Duodenal mucosa (tissue), 2 donors: ENCODE measurements around the gene RUFY3.
"Not testable (repeated sequence)": the region's sequence is repeated elsewhere in the genome, so short reads cannot be mapped to it uniquely, and the experiment has no call there.

Source experiments
- H3K27ac ChIP-seq: one replicate; pipeline ENCODE4 v1.7.0; 2013; ENCODE audit warnings: low read depth, low read length
- H3K27me3 ChIP-seq, 2 donors: one replicate each; pipeline ENCODE4 v1.7.0; 2013; ENCODE audit warnings: low read length in 2 of 2, control low read depth in 1 of 2; ENCODE audit not compliant: insufficient read depth in 2 of 2, control insufficient read depth in 1 of 2
- H3K36me3 ChIP-seq, 2 donors: one replicate each; pipeline ENCODE4 v1.7.0; 2013; ENCODE audit warnings: low read length in 2 of 2, control low read depth in 1 of 2; ENCODE audit not compliant: insufficient read depth in 2 of 2, control insufficient read depth in 1 of 2
- H3K4me1 ChIP-seq, 2 donors: one replicate each; pipeline ENCODE4 v1.7.0; 2013; ENCODE audit warnings: low read length in 2 of 2, control low read depth in 1 of 2; ENCODE audit not compliant: insufficient read depth in 2 of 2, control insufficient read depth in 1 of 2
- H3K4me3 ChIP-seq, 2 donors: one replicate each; pipeline ENCODE4 v1.7.0; 2013; ENCODE audit warnings: low read length in 2 of 2, low read depth in 1 of 2
- H3K9ac ChIP-seq, 2 donors: one replicate each; pipeline ENCODE4 v1.7.0; 2013; ENCODE audit warnings: low read length in 2 of 2, low read depth in 1 of 2
- H3K9me3 ChIP-seq, 2 donors: one replicate each; pipeline ENCODE4 v1.7.0; 2013; ENCODE audit warnings: low read length in 2 of 2, control low read depth in 1 of 2; ENCODE audit not compliant: control insufficient read depth in 1 of 2

Gene RUFY3

DNA sequence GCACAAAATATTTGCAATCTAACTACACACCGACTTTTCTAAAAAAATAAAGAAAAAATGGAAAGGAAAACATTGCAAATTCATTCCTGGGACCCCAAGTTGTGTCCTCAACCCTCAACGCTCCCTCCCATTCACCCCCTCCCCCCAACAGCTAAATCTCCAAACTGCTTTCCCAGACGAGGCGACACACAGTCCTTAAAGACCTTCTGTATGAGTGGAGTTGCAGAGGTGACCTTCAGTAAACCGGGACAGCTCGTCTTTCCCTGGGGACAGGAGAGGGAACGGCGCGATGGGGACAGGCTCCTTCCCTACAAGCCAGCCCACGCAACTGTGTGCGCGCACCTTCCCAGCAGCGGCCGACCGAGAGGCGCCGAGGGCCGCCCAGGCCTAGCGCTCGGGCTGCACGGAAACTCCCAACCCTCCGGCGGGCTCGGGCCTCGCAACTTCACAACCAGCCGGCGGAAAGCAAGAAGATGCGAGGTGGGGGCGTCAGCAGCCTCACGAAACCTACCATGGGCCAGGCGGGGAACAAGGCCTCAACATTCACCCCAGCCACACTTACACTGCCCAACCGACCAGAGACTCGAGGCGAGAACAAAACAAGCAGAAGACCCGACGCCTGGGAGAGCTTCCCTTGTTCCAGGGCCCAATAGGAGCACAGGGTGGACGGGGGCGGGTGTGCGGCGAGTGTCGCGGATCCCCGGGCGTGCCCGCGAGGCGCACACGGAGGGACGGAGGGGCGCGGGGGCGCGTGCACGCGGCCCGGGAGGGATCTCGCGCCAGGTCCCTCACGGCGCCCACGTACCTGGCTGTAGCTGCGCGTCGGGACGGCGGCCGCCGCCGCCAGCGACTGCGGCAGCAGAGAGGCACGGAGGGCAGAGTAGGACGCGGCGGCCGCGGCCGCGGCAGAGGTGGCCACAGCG is 117.2 kb downstream of the RUFY3 start:
- Histone ChIP-seq H3K4me3 (peak overlapping the region; percentile 90 to 92), H3K27me3 (no peaks in the 10 kb centered on the region), H3K9me3 (no peaks in the 10 kb centered on the region), H3K4me1 (peaks cover 9 to 11% of the 10 kb centered on the region in 2 donors), H3K9ac (peak overlapping the region; percentile 87 to 96), H3K36me3 (peaks cover 0 to 16% of the 10 kb centered on the region in 2 donors), H3K27ac (peak overlapping the region; percentile 85)

DNA sequence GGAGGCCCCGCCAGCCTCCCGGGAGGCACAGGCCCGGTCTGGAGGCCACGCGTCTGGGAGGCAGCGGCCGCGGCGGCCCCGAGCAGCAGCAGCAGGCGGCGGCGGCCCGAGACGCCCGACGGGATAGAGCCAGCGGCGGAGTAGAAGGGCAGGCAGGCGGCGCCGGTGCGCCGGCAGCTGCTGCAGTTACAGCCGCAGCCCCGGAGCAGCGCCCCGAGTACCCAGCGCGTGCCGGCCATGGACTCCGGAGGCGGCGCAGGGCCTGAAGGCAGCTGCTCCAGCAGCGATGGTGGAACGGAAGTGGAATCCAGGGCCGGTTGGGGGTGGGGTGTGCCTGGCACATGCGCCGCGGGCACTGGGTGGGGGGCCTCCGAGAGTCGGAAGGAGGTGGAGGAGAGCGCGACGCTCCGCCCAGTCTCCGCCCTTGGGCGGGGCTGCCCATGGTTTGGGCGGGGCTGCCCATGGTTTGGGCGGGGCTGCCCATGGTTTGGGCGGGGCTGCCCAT is 117.9 kb downstream of the RUFY3 start, which contains the start of gene GRSF1:
Gene GRSF1, minus strand, starts transcription at position 302 of the 505 bp plus-strand sequence. Its CDS starts 63 bp downstream, at position 239.
- Histone ChIP-seq H3K27me3 (no peaks in the 10 kb centered on the region), H3K4me1 (peaks cover 9 to 11% of the 10 kb centered on the region in 2 donors), H3K9me3 (no peaks in the 10 kb centered on the region), H3K36me3 (peaks cover 0 to 11% of the 10 kb centered on the region in 2 donors), H3K27ac (peak within 1 kb of the TSS; percentile 85), H3K9ac (peak within 1 kb of the TSS; percentile 87 to 96), H3K4me3 (peak within 1 kb of the TSS; percentile 90 to 92)

DNA sequence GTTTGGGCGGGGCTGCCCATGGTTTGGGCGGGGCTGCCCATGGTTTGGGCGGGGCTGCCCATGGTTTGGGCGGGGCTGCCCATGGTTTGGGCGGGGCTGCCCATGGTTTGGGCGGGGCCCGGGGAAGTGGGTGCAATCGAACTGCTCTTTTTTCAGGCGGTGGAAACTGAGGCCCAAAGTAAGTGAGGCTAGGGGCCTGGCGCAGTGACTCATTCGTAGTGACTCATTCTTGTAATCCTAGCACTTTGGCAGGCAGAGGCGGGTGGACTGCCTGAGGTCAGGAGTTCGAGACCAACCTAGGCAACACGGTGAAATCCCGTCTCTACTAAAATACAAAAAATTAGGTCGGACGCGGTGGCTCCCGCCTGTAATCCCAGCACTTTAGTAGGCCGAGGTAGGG is 118.4 kb downstream of the RUFY3 start:
- peak overlapping the region; percentile 1 for H3K27ac ChIP-seq
- H3K36me3 ChIP-seq, H3K9ac ChIP-seq, H3K9me3 ChIP-seq, H3K27me3 ChIP-seq: not testable (repeated sequence)
- H3K4me3 ChIP-seq, result peak overlapping the region in 1 of 2 donors; percentile 40
- H3K4me1 ChIP-seq, result peaks cover 9 to 11% of the 10 kb centered on the region in 2 donors

DNA sequence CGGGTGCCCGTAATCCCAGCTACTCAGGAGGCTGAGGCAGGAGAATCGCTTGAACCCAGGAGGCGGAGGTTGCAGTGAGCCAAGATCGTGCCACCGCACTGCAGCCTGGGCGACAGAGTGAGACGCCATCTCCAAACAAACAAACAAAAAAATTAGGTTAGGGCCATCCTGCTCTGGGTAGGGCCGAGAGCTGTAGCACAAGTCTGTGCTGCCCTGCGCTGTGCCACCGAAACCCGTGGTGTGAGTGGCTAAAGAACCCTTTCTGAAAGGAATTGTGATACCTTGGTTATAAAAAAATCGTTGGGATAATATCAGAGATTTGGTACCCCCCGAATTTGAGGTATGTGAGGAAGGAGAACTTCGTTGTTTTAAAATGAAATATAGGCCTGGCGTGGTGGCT is 118.9 kb downstream of the RUFY3 start:
- H3K36me3 ChIP-seq, H3K9ac ChIP-seq, H3K9me3 ChIP-seq, H3K27me3 ChIP-seq, H3K27ac ChIP-seq, H3K4me3 ChIP-seq: not testable (repeated sequence)
- peaks cover 9 to 11% of the 10 kb centered on the region in 2 donors for H3K4me1 ChIP-seq

DNA sequence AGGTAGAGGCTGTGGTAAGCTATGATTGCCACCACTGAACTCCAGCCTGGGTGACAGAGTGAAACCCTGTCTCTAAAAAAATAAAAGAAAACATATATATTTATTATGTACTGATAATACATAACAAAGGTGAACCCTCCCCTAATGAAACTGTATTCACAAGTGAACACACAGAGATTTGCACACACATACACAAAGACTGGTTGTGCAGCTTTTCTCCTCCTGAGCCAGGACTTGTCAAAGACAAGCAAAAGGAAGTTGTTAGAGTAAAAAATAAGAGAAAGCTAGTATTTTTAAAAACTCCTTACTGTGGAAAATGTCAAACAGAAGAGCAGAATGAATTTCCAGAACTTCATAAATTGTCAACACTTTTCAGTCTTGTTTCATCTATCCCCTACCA is 119.4 kb downstream of the RUFY3 start:
- Histone ChIP-seq H3K36me3 (no peaks in the 10 kb centered on the region), H3K27me3 (no peaks in the 10 kb centered on the region), H3K4me3 (no peak overlapping the region), H3K9me3 (no peaks in the 10 kb centered on the region), H3K9ac (no peak overlapping the region), H3K27ac (no peak overlapping the region), H3K4me1 (peaks cover 9 to 11% of the 10 kb centered on the region in 2 donors)

DNA sequence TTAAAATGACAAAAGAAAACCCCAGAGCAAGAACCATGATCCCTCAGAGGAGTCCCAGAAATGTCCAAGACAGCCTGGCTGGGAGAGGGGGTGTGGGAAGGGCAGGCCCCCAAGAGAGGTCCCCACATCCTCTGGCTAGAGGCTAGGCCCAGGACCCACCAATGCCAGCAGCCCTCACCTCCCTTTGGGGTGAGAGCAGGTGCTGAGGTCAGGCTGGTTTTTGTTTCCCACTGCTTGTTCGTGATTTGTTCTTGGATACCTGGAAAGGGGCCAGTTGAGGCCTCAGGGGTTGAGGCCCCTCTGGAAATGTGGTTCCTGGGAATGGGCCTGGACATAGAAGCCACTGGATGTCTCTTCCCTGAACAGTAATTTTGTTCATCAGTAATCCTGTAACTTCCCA is 120.2 kb downstream of the RUFY3 start:
- H3K27me3 ChIP-seq, result no peaks in the 10 kb centered on the region
- peaks cover 1 to 7% of the 10 kb centered on the region in 2 donors for H3K4me1 ChIP-seq
- no peak overlapping the region for H3K4me3 ChIP-seq
- H3K27ac ChIP-seq, result no peak overlapping the region
- no peak overlapping the region for H3K9ac ChIP-seq
- no peaks in the 10 kb centered on the region for H3K9me3 ChIP-seq
- no peaks in the 10 kb centered on the region for H3K36me3 ChIP-seq

DNA sequence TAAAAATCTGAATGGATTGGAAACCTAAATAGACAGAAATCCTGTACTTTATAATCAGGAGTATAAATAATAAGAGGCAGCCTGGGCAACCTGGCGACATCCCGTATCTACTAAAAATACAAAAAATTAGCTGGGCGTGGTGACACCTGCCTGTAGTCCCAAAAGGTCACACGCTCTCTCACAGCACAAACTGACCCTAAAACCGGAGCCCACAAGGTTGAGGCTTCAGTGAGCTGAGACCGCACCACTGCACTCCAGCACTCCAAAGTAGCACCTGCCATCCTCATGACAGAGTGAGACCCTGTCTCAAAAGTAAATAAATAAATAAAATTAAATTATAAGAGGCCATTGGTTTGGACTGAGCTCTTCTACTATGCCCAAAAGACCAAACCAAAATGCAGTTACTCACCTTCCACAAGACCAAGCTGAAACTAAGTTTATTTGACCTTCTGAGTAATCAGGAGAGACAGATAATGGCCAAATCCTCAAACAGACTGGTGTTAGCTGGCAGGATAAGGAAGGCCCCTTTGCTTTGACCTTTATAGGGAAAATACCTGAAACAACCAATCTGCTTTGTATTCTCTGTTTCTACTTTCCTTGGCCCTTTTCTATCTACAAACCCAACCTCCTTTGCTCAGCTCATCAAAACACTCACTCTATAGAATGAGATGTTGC is 121.1 kb downstream of the RUFY3 start:
- Histone ChIP-seq H3K9ac (no peak overlapping the region), H3K4me1 (peaks cover 0 to 7% of the 10 kb centered on the region in 2 donors), H3K27ac (no peak overlapping the region), H3K4me3 (no peak overlapping the region), H3K9me3 (no peaks in the 10 kb centered on the region), H3K27me3 (no peaks in the 10 kb centered on the region), H3K36me3 (no peaks in the 10 kb centered on the region)

DNA sequence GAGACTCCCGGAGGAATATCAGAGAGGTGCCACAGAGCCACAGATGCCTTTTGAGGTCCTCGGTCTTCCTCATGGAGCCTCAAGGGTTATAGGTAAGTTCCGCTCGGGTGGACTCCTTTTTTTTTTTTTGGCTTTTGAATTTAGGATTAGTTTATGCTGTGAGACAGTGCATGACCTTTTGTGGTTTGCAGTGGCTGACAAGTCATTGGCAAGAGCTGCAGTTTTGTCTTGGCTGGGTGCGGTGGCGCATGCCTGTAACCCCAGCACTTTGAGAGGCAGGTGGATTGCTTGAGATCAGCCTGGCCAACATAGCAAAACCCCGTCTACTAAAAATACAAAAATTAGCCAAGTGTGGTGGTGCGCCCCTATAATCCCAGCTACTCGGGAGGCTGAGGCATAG is 122.4 kb downstream of the RUFY3 start:
- Histone ChIP-seq H3K4me3 (no peak overlapping the region), H3K27ac (no peak overlapping the region), H3K27me3 (no peaks in the 10 kb centered on the region), H3K36me3 (no peaks in the 10 kb centered on the region), H3K9ac (no peak overlapping the region), H3K4me1 (no peaks in the 10 kb centered on the region), H3K9me3 (no peaks in the 10 kb centered on the region)

DNA sequence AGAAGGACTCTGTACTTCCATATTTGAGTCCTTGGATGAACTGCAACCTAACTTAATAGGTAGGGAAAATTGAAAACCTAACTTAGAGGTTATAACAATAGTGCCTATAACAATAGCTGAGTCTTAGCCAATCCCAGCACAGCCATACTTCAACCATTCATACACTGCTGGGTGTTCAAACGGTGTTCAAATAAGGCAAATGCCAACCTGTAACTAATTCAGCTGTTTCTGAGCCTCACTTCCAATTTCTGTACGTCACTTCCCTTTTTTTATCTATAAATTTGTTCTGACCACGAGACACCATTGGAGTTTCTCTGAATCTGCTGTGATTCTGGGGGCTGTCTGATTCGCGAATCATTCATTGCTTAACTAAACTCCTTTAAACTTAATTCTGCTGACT is 127.5 kb downstream of the RUFY3 start:
- Histone ChIP-seq H3K9me3 (no peaks in the 10 kb centered on the region), H3K4me3 (no peak overlapping the region), H3K4me1 (no peaks in the 10 kb centered on the region), H3K27ac (no peak overlapping the region), H3K9ac (no peak overlapping the region), H3K27me3 (no peaks in the 10 kb centered on the region), H3K36me3 (no peaks in the 10 kb centered on the region)

DNA sequence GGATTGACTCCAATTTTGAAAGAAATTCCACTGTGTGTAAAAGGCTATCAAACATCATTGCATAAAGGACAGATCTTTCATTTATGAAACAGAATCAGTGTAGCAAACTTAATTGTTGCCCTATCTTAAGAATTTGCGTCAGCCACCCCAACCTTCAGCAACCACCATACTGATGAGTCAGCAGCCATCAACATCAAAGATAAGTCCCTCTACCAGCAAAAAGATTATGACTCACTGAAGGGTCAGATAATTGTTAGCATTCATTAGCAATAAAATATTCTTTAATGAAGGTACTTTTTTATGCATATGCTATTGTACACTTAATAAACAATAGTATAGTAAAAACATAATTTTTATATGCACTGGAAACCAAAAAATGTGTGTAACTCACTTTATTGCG is 133.7 kb downstream of the RUFY3 start:
- H3K36me3 ChIP-seq, result no peaks in the 10 kb centered on the region
- H3K4me3 ChIP-seq, result no peak overlapping the region
- no peaks in the 10 kb centered on the region for H3K27me3 ChIP-seq
- no peaks in the 10 kb centered on the region for H3K9me3 ChIP-seq
- no peak overlapping the region for H3K9ac ChIP-seq
- H3K27ac ChIP-seq, result no peak overlapping the region
- H3K4me1 ChIP-seq, result no peaks in the 10 kb centered on the region
